Neutrophil (primary cell): ENCODE measurements around the gene NHERF2.
"Not testable (repeated sequence)": the region's sequence is repeated elsewhere in the genome, so short reads cannot be mapped to it uniquely, and the experiment has no call there.

Experiments used
- H3K27ac ChIP-seq: fragments of 200-600 bp; sonication (generic); 2 replicates; pipeline ENCODE4 v1.5.1; 2016; ENCODE audit warnings: mild to moderate bottlenecking, moderate library complexity
- H3K27me3 ChIP-seq: fragments of 200-600 bp; sonication (generic); 2 replicates; pipeline ENCODE4 v1.6.0; 2016; ENCODE audit warnings: mild to moderate bottlenecking
- H3K36me3 ChIP-seq: fragments of 200-600 bp; sonication (generic); 2 replicates; pipeline ENCODE4 v1.5.1; 2017
- H3K4me1 ChIP-seq, 2 experiments: fragments of 200-600 bp in 1 of 2; sonication (generic) in 1 of 2; 1 replicate in 1 of 2; 2 replicates in 1 of 2; pipeline versions ENCODE4 v1.5.1 to v1.6.1; 2013 to 2016; ENCODE audit warnings: low read depth in 1 of 2, low read length in 1 of 2, mild to moderate bottlenecking in 1 of 2, moderate library complexity in 1 of 2; ENCODE audit not compliant: control insufficient read depth in 1 of 2, insufficient read depth in 1 of 2
- H3K4me3 ChIP-seq, 2 experiments: fragments of 200-600 bp in 1 of 2; sonication (generic) in 1 of 2; 1 replicate in 1 of 2; 2 replicates in 1 of 2; pipeline ENCODE4 v1.5.1; 2013 to 2016; ENCODE audit warnings: low read depth in 1 of 2, low read length in 1 of 2, mild to moderate bottlenecking in 1 of 2, moderate library complexity in 1 of 2
- H3K9me3 ChIP-seq: fragments of 200-600 bp; sonication (generic); 2 replicates; pipeline ENCODE4 v1.5.1; 2016
- CTCF ChIP-seq: fragments of 200-600 bp; sonication (generic); IDR thresholded peaks from 2 replicates; pipeline ENCODE4 v1.5.1; 2016; ENCODE audit warnings: antibody characterized with exemption

Gene NHERF2

GRCh38 chr16:2009791-2010510 lies 16.8 kb upstream of the NHERF2 start, which contains the start of gene ZNF598:
Gene ZNF598, minus strand, starts transcription at chr16:2009821.
- TF ChIP-seq CTCF, result peak; percentile 63
- Histone ChIP-seq H3K36me3 (no peaks in the 10 kb centered on the region), H3K27ac (peak within 1 kb of the TSS; percentile 81), H3K27me3 (peaks cover 6% of the 10 kb centered on the region), H3K9me3 (no peaks in the 10 kb centered on the region), H3K4me1 (peaks cover 29 to 42% of the 10 kb centered on the region in 2 experiments), H3K4me3 (peak within 1 kb of the TSS; percentile 77 to 82)

- H3K4me1 ChIP-seq, result peaks cover 29 to 33% of the 10 kb centered on the region in 2 experiments
- not testable (repeated sequence) for H3K27me3 ChIP-seq, H3K9me3 ChIP-seq, H3K4me3 ChIP-seq, H3K36me3 ChIP-seq, H3K27ac ChIP-seq
Measured at GRCh38 chr16:2011726-2012125, 15.0 kb upstream of the NHERF2 start.

- peaks cover 15 to 16% of the 10 kb centered on the region in 2 experiments for H3K4me1 ChIP-seq
- no peak for TF ChIP-seq CTCF
- no peak overlapping the region for H3K27ac ChIP-seq
- H3K9me3 ChIP-seq, result no peaks in the 10 kb centered on the region
- H3K36me3 ChIP-seq, result no peaks in the 10 kb centered on the region
- no peak overlapping the region for H3K4me3 ChIP-seq
- peaks cover 20% of the 10 kb centered on the region for H3K27me3 ChIP-seq
Measured at GRCh38 chr16:2013527-2013926, 13.2 kb upstream of the NHERF2 start.

- Histone ChIP-seq H3K27me3 (peaks cover 38% of the 10 kb centered on the region), H3K27ac (no peak overlapping the region), H3K4me1 (peaks cover 1 to 2% of the 10 kb centered on the region in 2 experiments), H3K36me3 (no peaks in the 10 kb centered on the region), H3K4me3 (no peak overlapping the region), H3K9me3 (no peaks in the 10 kb centered on the region)
- no peak for TF ChIP-seq CTCF
Measured at GRCh38 chr16:2015117-2015946, 11.4 kb upstream of the NHERF2 start.

GRCh38 chr16:2015947-2016208 lies 10.8 kb upstream of the NHERF2 start:
- peaks cover 43% of the 10 kb centered on the region for H3K27me3 ChIP-seq

More at GRCh38 chr16:2015947-2016208, 10.8 kb upstream of the NHERF2 start:
- Histone ChIP-seq H3K27ac (no peak overlapping the region), H3K9me3 (no peaks in the 10 kb centered on the region), H3K36me3 (no peaks in the 10 kb centered on the region), H3K4me3 (no peak overlapping the region), H3K4me1 (no peaks in the 10 kb centered on the region)
- no peak for TF ChIP-seq CTCF
